ENCODE measurements around the gene S100A3.
A peak's percentile ranks its signal among the peaks of the same experiment; 100 is the strongest.

The S100A3 gene

GRCh38 chr1:153568367-153569099 is 19.5 kb upstream of the S100A3 start:
- H3K4me3 ChIP-seq (ENCODE audit: low read length in 2 of 2): no peak overlapping the region
- no peak overlapping the region for H2BK12ac ChIP-seq (ENCODE audit: low read length)
- no peak overlapping the region for H4K91ac ChIP-seq (ENCODE audit: low read depth, low read length, poor library complexity)
- peak overlapping the region; percentile 38 for H2BK15ac ChIP-seq (ENCODE audit: low read length)
- H3K79me1 ChIP-seq (ENCODE audit: low read depth, low read length): no peaks in the 10 kb centered on the region
- no peak overlapping the region for H3K9ac ChIP-seq (ENCODE audit: low read depth, low read length, poor library complexity)
- no CpG with 5 or more reads among the region's 25 CpGs for WGBS, 2 donors (ENCODE audit: extremely low coverage in 2 of 2, insufficient read length in 2 of 2, insufficient replicate concordance in 1 of 2)
- no peak overlapping the region for H3K4ac ChIP-seq (ENCODE audit: low read length)
- H3K9me3 ChIP-seq (replicated peaks in 1 of 2; ENCODE audit: control insufficient read depth in 2 of 2, insufficient read depth in 1 of 2, low read depth in 1 of 2, low read length in 2 of 2): no peaks in the 10 kb centered on the region
- peak overlapping the region; percentile 91 for H2AFZ ChIP-seq (ENCODE audit: low read length)
- no peak overlapping the region for H3K23ac ChIP-seq (ENCODE audit: low read depth, low read length, poor library complexity)
- DNase-seq (ENCODE audit: low spot score): peak; percentile 88
- H3K36me3 ChIP-seq (replicated peaks in 1 of 2; ENCODE audit: control insufficient read depth in 2 of 2, insufficient read depth in 2 of 2, low read length in 2 of 2): no peaks in the 10 kb centered on the region
- H3K18ac ChIP-seq (ENCODE audit: low read length): peak overlapping the region; percentile 86
- no peaks in the 10 kb centered on the region for H3K27me3 ChIP-seq (ENCODE audit: control insufficient read depth in 3 of 3, insufficient read depth in 3 of 3, low read depth in 1 of 3, low read length in 3 of 3)
- H2BK5ac ChIP-seq (ENCODE audit: low read length): no peak overlapping the region
- H3K14ac ChIP-seq (ENCODE audit: low read length): no peak overlapping the region
- peak overlapping the region; percentile 10 for H2AK5ac ChIP-seq (ENCODE audit: low read depth, low read length)
- peak overlapping the region; percentile 29 for H3K27ac ChIP-seq (replicated peaks; ENCODE audit: low read length)
- H3K4me1 ChIP-seq (ENCODE audit: control insufficient read depth in 2 of 2, insufficient read depth in 1 of 2, low read depth in 1 of 2, low read length in 2 of 2): peaks cover 22 to 26% of the 10 kb centered on the region in 2 donors
- peak overlapping the region; percentile 18 for H2BK120ac ChIP-seq (ENCODE audit: low read depth, low read length)
- peak overlapping the region; percentile 27 for H3K4me2 ChIP-seq (ENCODE audit: insufficient read depth, low read length, poor library complexity, severe bottlenecking)
- H4K8ac ChIP-seq (ENCODE audit: low read depth, low read length): no peak overlapping the region

GRCh38 chr1:153567621-153568366 is 18.7 kb upstream of the S100A3 start:
- H3K9me3 ChIP-seq (replicated peaks in 1 of 2; ENCODE audit: control insufficient read depth in 2 of 2, insufficient read depth in 1 of 2, low read depth in 1 of 2, low read length in 2 of 2): no peaks in the 10 kb centered on the region
- peaks cover 22 to 26% of the 10 kb centered on the region in 2 donors for H3K4me1 ChIP-seq (ENCODE audit: control insufficient read depth in 2 of 2, insufficient read depth in 1 of 2, low read depth in 1 of 2, low read length in 2 of 2)
- H2BK12ac ChIP-seq (ENCODE audit: low read length): peak overlapping the region; percentile 58
- no peak for DNase-seq (ENCODE audit: low spot score)
- no peak overlapping the region for H3K4ac ChIP-seq (ENCODE audit: low read length)
- no peaks in the 10 kb centered on the region for H3K27me3 ChIP-seq (ENCODE audit: control insufficient read depth in 3 of 3, insufficient read depth in 3 of 3, low read depth in 1 of 3, low read length in 3 of 3)
- peak overlapping the region; percentile 33 for H2BK5ac ChIP-seq (ENCODE audit: low read length)
- peak overlapping the region; percentile 29 for H3K27ac ChIP-seq (replicated peaks; ENCODE audit: low read length)
- no peak overlapping the region for H3K23ac ChIP-seq (ENCODE audit: low read depth, low read length, poor library complexity)
- H3K4me2 ChIP-seq (ENCODE audit: insufficient read depth, low read length, poor library complexity, severe bottlenecking): no peak overlapping the region
- no peaks in the 10 kb centered on the region for H3K36me3 ChIP-seq (replicated peaks in 1 of 2; ENCODE audit: control insufficient read depth in 2 of 2, insufficient read depth in 2 of 2, low read length in 2 of 2)
- peak overlapping the region; percentile 18 for H2BK120ac ChIP-seq (ENCODE audit: low read depth, low read length)
- H3K14ac ChIP-seq (ENCODE audit: low read length): no peak overlapping the region
- H3K79me1 ChIP-seq (ENCODE audit: low read depth, low read length): no peaks in the 10 kb centered on the region
- peak overlapping the region; percentile 6 for H2BK15ac ChIP-seq (ENCODE audit: low read length)
- H3K18ac ChIP-seq (ENCODE audit: low read length): peak overlapping the region; percentile 84
- peak overlapping the region; percentile 91 for H2AFZ ChIP-seq (ENCODE audit: low read length)
- H4K91ac ChIP-seq (ENCODE audit: low read depth, low read length, poor library complexity): peak overlapping the region; percentile 41
- WGBS, 2 donors (ENCODE audit: extremely low coverage in 2 of 2, insufficient read length in 2 of 2, insufficient replicate concordance in 1 of 2): no CpG with 5 or more reads among the region's 22 CpGs
- H3K4me3 ChIP-seq (ENCODE audit: low read length in 2 of 2): no peak overlapping the region
- H4K8ac ChIP-seq (ENCODE audit: low read depth, low read length): no peak overlapping the region
- H2AK5ac ChIP-seq (ENCODE audit: low read depth, low read length): peak overlapping the region; percentile 10
- H3K9ac ChIP-seq (ENCODE audit: low read depth, low read length, poor library complexity): no peak overlapping the region

GRCh38 chr1:153566414-153567371 is 17.6 kb upstream of the S100A3 start:
- H2BK120ac ChIP-seq (ENCODE audit: low read depth, low read length): peak overlapping the region; percentile 21
- no peaks in the 10 kb centered on the region for H3K9me3 ChIP-seq (replicated peaks in 1 of 2; ENCODE audit: control insufficient read depth in 2 of 2, insufficient read depth in 1 of 2, low read depth in 1 of 2, low read length in 2 of 2)
- H3K4me3 ChIP-seq (ENCODE audit: low read length in 2 of 2): no peak overlapping the region
- no peak overlapping the region for H3K4me2 ChIP-seq (ENCODE audit: insufficient read depth, low read length, poor library complexity, severe bottlenecking)
- DNase-seq (ENCODE audit: low spot score): peak; percentile 54
- peak overlapping the region; percentile 9 for H2AK5ac ChIP-seq (ENCODE audit: low read depth, low read length)
- peak overlapping the region; percentile 4 for H3K27ac ChIP-seq (replicated peaks; ENCODE audit: low read length)
- H2BK15ac ChIP-seq (ENCODE audit: low read length): peak overlapping the region; percentile 34
- peak overlapping the region; percentile 96 for H2AFZ ChIP-seq (ENCODE audit: low read length)
- no peak overlapping the region for H3K14ac ChIP-seq (ENCODE audit: low read length)
- H4K91ac ChIP-seq (ENCODE audit: low read depth, low read length, poor library complexity): no peak overlapping the region
- H3K27me3 ChIP-seq (ENCODE audit: control insufficient read depth in 3 of 3, insufficient read depth in 3 of 3, low read depth in 1 of 3, low read length in 3 of 3): no peaks in the 10 kb centered on the region
- H4K8ac ChIP-seq (ENCODE audit: low read depth, low read length): no peak overlapping the region
- no peak overlapping the region for H2BK5ac ChIP-seq (ENCODE audit: low read length)
- H3K23ac ChIP-seq (ENCODE audit: low read depth, low read length, poor library complexity): no peak overlapping the region
- H2BK12ac ChIP-seq (ENCODE audit: low read length): peak overlapping the region; percentile 5
- no peak overlapping the region for H3K4ac ChIP-seq (ENCODE audit: low read length)
- no peak overlapping the region for H3K9ac ChIP-seq (ENCODE audit: low read depth, low read length, poor library complexity)
- H3K79me1 ChIP-seq (ENCODE audit: low read depth, low read length): no peaks in the 10 kb centered on the region
- H3K4me1 ChIP-seq (ENCODE audit: control insufficient read depth in 2 of 2, insufficient read depth in 1 of 2, low read depth in 1 of 2, low read length in 2 of 2): peaks cover 22 to 26% of the 10 kb centered on the region in 2 donors
- no CpG with 5 or more reads among the region's 16 CpGs for WGBS, 2 donors (ENCODE audit: extremely low coverage in 2 of 2, insufficient read length in 2 of 2, insufficient replicate concordance in 1 of 2)
- H3K36me3 ChIP-seq (replicated peaks in 1 of 2; ENCODE audit: control insufficient read depth in 2 of 2, insufficient read depth in 2 of 2, low read length in 2 of 2): no peaks in the 10 kb centered on the region
- H3K18ac ChIP-seq (ENCODE audit: low read length): peak overlapping the region; percentile 86

All from neuronal stem cell (in vitro differentiated cells).